ENCODE results near the gene TBC1D13.
"Not testable (repeated sequence)": the region's sequence is repeated elsewhere in the genome, so short reads cannot be mapped to it uniquely, and the experiment has no call there.

DNA sequence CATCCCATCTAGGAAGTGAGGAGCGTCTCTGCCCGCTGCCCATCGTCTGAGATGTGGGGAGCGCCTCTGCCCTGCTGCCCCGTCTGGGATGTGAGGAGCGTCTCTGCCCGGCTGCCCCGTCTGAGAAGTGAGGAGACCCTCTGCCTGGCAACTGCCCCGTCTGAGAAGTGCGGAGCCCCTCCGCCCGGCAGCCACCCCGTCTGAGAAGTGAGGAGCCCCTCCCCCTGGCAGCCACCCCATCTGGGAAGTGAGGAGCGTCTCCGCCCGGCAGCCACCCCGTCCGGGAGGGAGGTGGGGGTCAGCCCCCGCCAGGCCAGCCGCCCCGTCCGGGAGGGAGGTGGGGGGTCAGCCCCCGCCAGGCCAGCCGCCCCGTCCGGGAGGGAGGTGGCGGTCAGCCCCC lies 7.0 kb upstream of the TBC1D13 start:
- TF ChIP-seq POLR2AphosphoS5 (IDR thresholded peaks at IDR 0.05; ENCODE audit: low read depth) = not testable (repeated sequence)
- TF ChIP-seq, protein P1, sequence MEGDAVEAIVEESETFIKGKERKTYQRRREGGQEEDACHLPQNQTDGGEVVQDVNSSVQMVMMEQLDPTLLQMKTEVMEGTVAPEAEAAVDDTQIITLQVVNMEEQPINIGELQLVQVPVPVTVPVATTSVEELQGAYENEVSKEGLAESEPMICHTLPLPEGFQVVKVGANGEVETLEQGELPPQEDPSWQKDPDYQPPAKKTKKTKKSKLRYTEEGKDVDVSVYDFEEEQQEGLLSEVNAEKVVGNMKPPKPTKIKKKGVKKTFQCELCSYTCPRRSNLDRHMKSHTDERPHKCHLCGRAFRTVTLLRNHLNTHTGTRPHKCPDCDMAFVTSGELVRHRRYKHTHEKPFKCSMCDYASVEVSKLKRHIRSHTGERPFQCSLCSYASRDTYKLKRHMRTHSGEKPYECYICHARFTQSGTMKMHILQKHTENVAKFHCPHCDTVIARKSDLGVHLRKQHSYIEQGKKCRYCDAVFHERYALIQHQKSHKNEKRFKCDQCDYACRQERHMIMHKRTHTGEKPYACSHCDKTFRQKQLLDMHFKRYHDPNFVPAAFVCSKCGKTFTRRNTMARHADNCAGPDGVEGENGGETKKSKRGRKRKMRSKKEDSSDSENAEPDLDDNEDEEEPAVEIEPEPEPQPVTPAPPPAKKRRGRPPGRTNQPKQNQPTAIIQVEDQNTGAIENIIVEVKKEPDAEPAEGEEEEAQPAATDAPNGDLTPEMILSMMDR (IDR thresholded peaks at IDR 0.05; ENCODE audit: insufficient read depth, low read length) = not testable (repeated sequence)
